GM13976 (cell line): ENCODE results near the gene PTPRA.

ENCODE experiments used
- DNase-seq: peaks from one replicate; pipeline ENCODE4 v3.0.0; 2012; ENCODE audit warnings: low spot score
- in situ Hi-C: fragments of 300-500 bp; cut with MboI; formaldehyde crosslinking; loops from one replicate; pipeline ENCODE4 v1.12.0; 2022; ENCODE audit warnings: low sequenced_read_pairs, mixed read lengths, inconsistent platforms; ENCODE audit not compliant: unreplicated experiment
- TF ChIP-seq, protein P1 (sequence below): IDR thresholded peaks from 2 replicates; pipeline ENCODE4 v1.5.1; 2012; ENCODE audit warnings: borderline replicate concordance, mild to moderate bottlenecking; ENCODE audit not compliant: insufficient read depth; ENCODE audit errors: extremely low read depth, missing control alignments, control extremely low read depth

Gene PTPRA

GRCh38 chr20:2930538-2930937, 57.3 kb downstream of the PTPRA start:
- no peak for DNase-seq
- TF ChIP-seq, protein P1, sequence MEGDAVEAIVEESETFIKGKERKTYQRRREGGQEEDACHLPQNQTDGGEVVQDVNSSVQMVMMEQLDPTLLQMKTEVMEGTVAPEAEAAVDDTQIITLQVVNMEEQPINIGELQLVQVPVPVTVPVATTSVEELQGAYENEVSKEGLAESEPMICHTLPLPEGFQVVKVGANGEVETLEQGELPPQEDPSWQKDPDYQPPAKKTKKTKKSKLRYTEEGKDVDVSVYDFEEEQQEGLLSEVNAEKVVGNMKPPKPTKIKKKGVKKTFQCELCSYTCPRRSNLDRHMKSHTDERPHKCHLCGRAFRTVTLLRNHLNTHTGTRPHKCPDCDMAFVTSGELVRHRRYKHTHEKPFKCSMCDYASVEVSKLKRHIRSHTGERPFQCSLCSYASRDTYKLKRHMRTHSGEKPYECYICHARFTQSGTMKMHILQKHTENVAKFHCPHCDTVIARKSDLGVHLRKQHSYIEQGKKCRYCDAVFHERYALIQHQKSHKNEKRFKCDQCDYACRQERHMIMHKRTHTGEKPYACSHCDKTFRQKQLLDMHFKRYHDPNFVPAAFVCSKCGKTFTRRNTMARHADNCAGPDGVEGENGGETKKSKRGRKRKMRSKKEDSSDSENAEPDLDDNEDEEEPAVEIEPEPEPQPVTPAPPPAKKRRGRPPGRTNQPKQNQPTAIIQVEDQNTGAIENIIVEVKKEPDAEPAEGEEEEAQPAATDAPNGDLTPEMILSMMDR: no peak
- in situ Hi-C loops: no loop called here

- TF ChIP-seq, protein P1: no peak
- in situ Hi-C loops: no loop called here
- DNase-seq: no peak
Measured at GRCh38 chr20:2932498-2932897, 59.2 kb downstream of the PTPRA start.

GRCh38 chr20:2937902-2938301, 64.6 kb downstream of the PTPRA start:
- in situ Hi-C loops: no loop called here
- TF ChIP-seq, protein P1: no peak
- no peak for DNase-seq

GRCh38 chr20:2942439-2942838, 69.2 kb downstream of the PTPRA start:
- TF ChIP-seq, protein P1: no peak
- in situ Hi-C loops: no loop called here

GRCh38 chr20:2946988-2947961, 74.0 kb downstream of the PTPRA start:
- DNase-seq: no peak
- TF ChIP-seq, protein P1: no peak
- in situ Hi-C loops: no loop called here

More at GRCh38 chr20:2942439-2942838, 69.2 kb downstream of the PTPRA start:
- DNase-seq: no peak

DNA sequence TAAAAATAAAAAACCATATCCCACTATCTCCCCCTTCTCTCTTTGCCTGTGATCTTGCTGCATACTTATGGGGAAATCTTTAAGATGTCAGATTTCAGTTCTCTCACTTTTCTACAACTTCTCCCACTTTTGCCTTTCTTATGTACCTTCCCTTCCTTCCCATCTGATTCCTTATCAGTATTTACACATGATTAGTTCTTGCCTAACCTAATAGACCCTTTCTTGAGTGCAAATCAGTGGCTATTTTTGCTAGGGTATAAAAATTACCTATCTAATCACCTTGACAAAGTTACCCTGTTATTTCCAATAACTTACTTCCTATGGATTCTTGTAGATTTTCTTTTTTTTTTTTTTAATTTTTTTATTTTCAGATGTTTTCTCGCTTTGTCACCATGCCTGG, 75.7 kb downstream of the PTPRA start:
- TF ChIP-seq, protein P1: no peak
- no peak for DNase-seq
- in situ Hi-C loops: no loop called here

DNA sequence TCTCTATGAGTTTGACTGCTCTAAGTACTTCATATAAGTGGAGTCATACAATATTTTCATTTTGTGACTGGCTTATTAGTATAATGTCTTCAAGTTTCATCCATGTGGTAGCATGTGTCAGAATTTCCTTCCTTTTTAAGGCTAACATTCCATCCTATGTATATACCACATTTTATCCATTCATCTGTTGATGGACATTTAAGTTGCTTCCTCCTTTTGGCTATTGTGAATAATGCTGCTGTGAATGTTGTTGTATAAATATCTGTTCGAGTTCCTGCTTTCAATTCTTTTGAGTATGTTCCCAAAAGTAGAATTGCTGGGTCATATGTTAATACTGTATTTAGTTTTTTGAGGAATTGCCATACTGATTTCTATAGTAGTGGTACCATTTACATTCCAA, 79.5 kb downstream of the PTPRA start:
- in situ Hi-C loops: no loop called here
- TF ChIP-seq, protein P1: no peak
- DNase-seq: no peak
